HepG2 (cell line): Measurements from ENCODE around the gene FOXN3. TPM values are rescaled to one million over a fixed set of nuclear protein-coding genes. Genes with fewer than 3 reads are reported as not detected.

Experiments
- ATAC-seq: fragments of 200-7000 bp; cut with Tn5 transposase; 3 replicates; pipeline ENCODE4 v1.9.1; 2020; ENCODE audit warnings: mild to moderate bottlenecking, moderate library complexity
- BruUV-seq: library from RNA; stranded (reverse); fragments of 400-500 nt; replicated peaks from 2 replicates; lab custom pipeline; 2021; lab: Mats Ljungman, UMichigan
- CTCF ChIA-PET: fragments of 300-600 bp; formaldehyde crosslinking; extraction: SDS; loops from one replicate; lab custom pipeline; 2021; ENCODE audit warnings: low total read pairs, inconsistent platforms, low intra/inter-chr PET ratio; lab: Yijun Ruan, JAX
- POLR2A ChIA-PET: fragments of 350-600 bp; sonication (Branson Sonifier 250); formaldehyde crosslinking; loops from one replicate; lab custom pipeline; 2020; ENCODE audit warnings: antibody characterized with exemption, inconsistent platforms; lab: Yijun Ruan, JAX
- DNase-seq: peaks from one replicate; pipeline ENCODE4 v3.0.0-alpha.2; 2015; ENCODE audit warnings: low spot score
- FAIRE-seq: peaks from 3 replicates; lab custom pipeline; 2011; peaks lifted over from hg19 to GRCh38; lab: Jason Lieb, UNC
- H2AFZ ChIP-seq: one replicate; pipeline ENCODE4 v1.6.1; 2011; ENCODE audit warnings: low read length, inconsistent platforms
- H3K27ac ChIP-seq: fragments of 300-600 bp; 3 replicates; pipeline ENCODE4 v1.8.0; 2011; ENCODE audit warnings: mixed run types, mild to moderate bottlenecking, mixed read lengths, low read length, inconsistent platforms; ENCODE audit not compliant: insufficient read depth; ENCODE audit errors: extremely low read length
- H3K27me3 ChIP-seq, 2 experiments: fragments of 200-600 bp in 1 of 2; 2 replicates in 1 of 2; 3 replicates in 1 of 2; pipeline versions ENCODE4 v1.6.0 to v1.8.0; 2011; ENCODE audit warnings: low read length in 2 of 2, mild to moderate bottlenecking in 2 of 2, moderate library complexity in 2 of 2, inconsistent platforms in 1 of 2; ENCODE audit not compliant: insufficient read depth in 2 of 2, control insufficient read depth in 1 of 2
- H3K36me3 ChIP-seq, 2 experiments: fragments of 200-600 bp in 1 of 2; replicated peaks in 1 of 2; 2 replicates in 1 of 2; 3 replicates in 1 of 2; pipeline versions ENCODE4 v1.5.1 to v1.8.0; 2011; ENCODE audit warnings: low read length in 2 of 2, inconsistent platforms in 1 of 2; ENCODE audit not compliant: insufficient read depth in 2 of 2, control insufficient read depth in 1 of 2
- H3K4me1 ChIP-seq: 2 replicates; pipeline ENCODE4 v1.5.1; 2012; ENCODE audit warnings: low read length, inconsistent platforms; ENCODE audit not compliant: insufficient read depth
- H3K4me2 ChIP-seq: 2 replicates; pipeline ENCODE4 v1.6.0; 2011; ENCODE audit warnings: low read depth, low read length, inconsistent platforms
- H3K4me3 ChIP-seq, 3 experiments: fragments of 200-600 bp in 1 of 3; sonication (generic), shearing (Covaris generic) in 1 of 3; replicated peaks in 1 of 3; 2 replicates each; pipeline ENCODE4 v1.5.1; 2011 to 2016; ENCODE audit warnings: low read length in 3 of 3, inconsistent platforms in 2 of 3, low read depth in 2 of 3, mild to moderate bottlenecking in 2 of 3, control low read depth in 1 of 3, mixed read lengths in 1 of 3; ENCODE audit not compliant: insufficient read depth in 1 of 3
- H3K79me2 ChIP-seq: one replicate; pipeline ENCODE4 v1.6.1; 2011; ENCODE audit warnings: low read length, inconsistent platforms; ENCODE audit not compliant: insufficient read depth
- H3K9ac ChIP-seq: 2 replicates; pipeline ENCODE4 v1.6.0; 2011; ENCODE audit warnings: mild to moderate bottlenecking, low read depth, low read length, inconsistent platforms; ENCODE audit not compliant: insufficient read depth
- H3K9me3 ChIP-seq: 2 replicates; pipeline ENCODE4 v1.5.1; 2012; ENCODE audit warnings: mild to moderate bottlenecking, low read length
- H4K20me1 ChIP-seq: 2 replicates; pipeline ENCODE4 v1.6.0; 2011; ENCODE audit warnings: inconsistent platforms, mild to moderate bottlenecking, low read length, moderate library complexity; ENCODE audit not compliant: insufficient read depth
- ATRX ChIP-seq: sonication (generic); formaldehyde crosslinking; IDR thresholded peaks from 2 replicates; pipeline ENCODE4 v1.4.0; 2020; ENCODE audit warnings: missing genetic modification reagents, borderline replicate concordance
- KDM2A ChIP-seq: sonication (generic); formaldehyde crosslinking; IDR thresholded peaks from 2 replicates; pipeline ENCODE4 v1.4.0; 2020; ENCODE audit warnings: low read depth, missing genetic modification reagents, borderline replicate concordance
- MYNN ChIP-seq: sonication (generic); formaldehyde crosslinking; IDR thresholded peaks from 2 replicates; pipeline ENCODE4 v1.4.0; 2020; ENCODE audit warnings: mild to moderate bottlenecking, low read depth, missing genetic modification reagents
- PATZ1 ChIP-seq: sonication (generic); formaldehyde crosslinking; IDR thresholded peaks from 2 replicates; pipeline ENCODE4 v1.4.0; 2020; ENCODE audit warnings: missing genetic modification reagents
- PHB2 ChIP-seq: fragments of 450-650 bp; IDR thresholded peaks from 2 replicates; pipeline ENCODE4 v1.6.1; 2018; ENCODE audit not compliant: partially characterized antibody
- RBM22 ChIP-seq: fragments of 200-400 bp; formaldehyde crosslinking; optimal IDR thresholded peaks from 2 replicates; pipeline ENCODE3; 2017; ENCODE audit warnings: mild to moderate bottlenecking, low read length, moderate library complexity
- SAFB2 ChIP-seq: sonication (generic); formaldehyde crosslinking; IDR thresholded peaks from 2 replicates; pipeline ENCODE4 v1.5.1; 2020; ENCODE audit warnings: missing genetic modification reagents, low read depth, mild to moderate bottlenecking, borderline replicate concordance
- SP1 ChIP-seq, 2 experiments: fragments of 450-650 bp in 1 of 2; sonication (generic) in 1 of 2; formaldehyde crosslinking in 1 of 2; IDR thresholded peaks; 2 replicates each; pipeline versions ENCODE4 v1.4.0 to v1.6.1; 2016 to 2020; ENCODE audit warnings: missing genetic modification reagents in 1 of 2
- ZNF710 ChIP-seq: sonication (generic); formaldehyde crosslinking; IDR thresholded peaks from 2 replicates; pipeline ENCODE4 v1.5.0; 2020; ENCODE audit warnings: mild to moderate bottlenecking, missing genetic modification reagents, borderline replicate concordance
- ZNF878 ChIP-seq: sonication (generic); formaldehyde crosslinking; IDR thresholded peaks from 2 replicates; pipeline ENCODE4 v1.8.1; 2023; ENCODE audit warnings: mild to moderate bottlenecking, missing genetic modification reagents, moderate library complexity
- WGBS: methylation state at CpG from one replicate; pipeline ENCODE4 v1.1.6; 2017; ENCODE audit warnings: low lambda C conversion rate; 5-methylcytosine and 5-hydroxymethylcytosine counted together
- in situ Hi-C: cut with HindIII; loops from 2 replicates; pipeline ENCODE4 v1.10.0; 2017; ENCODE audit warnings: low pct_unique_long_range_greater_than_20kb; ENCODE audit not compliant: extremely low pct_ligation_motif_present
- intact Hi-C: fragments of 100-400 bp; cut with micrococcal nuclease; formaldehyde crosslinking; loops from one replicate; pipeline ENCODE4 v1.10.0; 2022; ENCODE audit not compliant: unreplicated experiment
- polyA plus RNA-seq, 8 experiments: library from polyadenylated mRNA; depleted of rRNA in 3 of 8; stranded (reverse) in 7 of 8; unstranded in 1 of 8; fragments of >200 nt; fragmentation: Illumina TruSeq in 4 of 8; extraction: Trizol in 4 of 8; gene quantifications; 2 replicates each; pipeline versions ENCODE4 v1.2.1 to v1.2.3, GENCODE V29; 2011 to 2016; ENCODE audit warnings: low read depth in 4 of 8, missing spikeins in 1 of 8, mixed read lengths in 1 of 8; ENCODE audit not compliant: insufficient read depth in 1 of 8
- total RNA-seq, 5 experiments: library from RNA; depleted of rRNA; stranded (reverse); fragments of >200 nt; fragmentation: Illumina TruSeq; extraction: Trizol; gene quantifications; 2 replicates each; pipeline ENCODE4 v1.2.3, GENCODE V29; 2016; ENCODE audit warnings: low read depth in 1 of 5

The FOXN3 gene
- total and polyA plus RNA-seq, 2 of the 13 experiments (the other 11 are each of a cell fraction or from before 2014, with no cell fraction given) = 32.4 to 70.2 TPM

GRCh38 chr14:89360277-89360676 lies 56.8 kb downstream of the FOXN3 start:
- H3K9ac ChIP-seq = no peak overlapping the region
- H3K27me3 ChIP-seq = no peaks in the 10 kb centered on the region
- intact Hi-C loops = no loop called here
- ChIA-PET CTCF (no interaction called here), POLR2A (no interaction called here)
- no TSS peak for BruUV-seq
- in situ Hi-C loops = no loop called here
- peak overlapping the region; percentile 27 for H3K27ac ChIP-seq
- FAIRE-seq (no peak), DNase-seq (no peak), ATAC-seq (no peak)
- no peak overlapping the region for H2AFZ ChIP-seq
- TF ChIP-seq ATRX (CRISPR knock-in tag) = no peak
- TF ChIP-seq PHB2 = no peak
- no peak for TF ChIP-seq SAFB2 (CRISPR knock-in tag)
- peak; percentile 63; the same call in 1 of the 2 replicates for TF ChIP-seq ZNF710 (CRISPR knock-in tag)
- no peaks in the 10 kb centered on the region for H4K20me1 ChIP-seq
- peaks cover 10 to 28% of the 10 kb centered on the region in 2 experiments; a peak in 4 of 5 replicates for H3K36me3 ChIP-seq
- H3K4me2 ChIP-seq = no peak overlapping the region
- 93% methylated on average over 3 of the region's 3 CpGs for WGBS
- H3K4me3 ChIP-seq = no peak overlapping the region
- H3K9me3 ChIP-seq = no peaks in the 10 kb centered on the region
- peaks cover 53% of the 10 kb centered on the region for H3K79me2 ChIP-seq
- H3K4me1 ChIP-seq = peaks cover 45% of the 10 kb centered on the region

- Histone ChIP-seq H3K27ac (peak overlapping the region; percentile 27), H3K27me3 (no peaks in the 10 kb centered on the region), H4K20me1 (no peaks in the 10 kb centered on the region), H3K4me3 (no peak overlapping the region), H3K4me2 (no peak overlapping the region), H3K9ac (no peak overlapping the region), H3K79me2 (peaks cover 48% of the 10 kb centered on the region), H3K4me1 (peaks cover 45% of the 10 kb centered on the region), H3K9me3 (no peaks in the 10 kb centered on the region), H2AFZ (no peak overlapping the region), H3K36me3 (peaks cover 10 to 25% of the 10 kb centered on the region in 2 experiments; a peak in 4 of 5 replicates)
- intact Hi-C loops (loop anchor here (10.0 kb wide), 1 partner anchor 145 kb away; no protein-coding TSS in a partner anchor), in situ Hi-C loops (no loop called here)
- ChIA-PET CTCF (no interaction called here), POLR2A (no interaction called here)
- BruUV-seq = no TSS peak
- DNase-seq (no peak), ATAC-seq (peak; percentile 48), FAIRE-seq (no peak)
- WGBS = 89% methylated on average over 12 of the region's 13 CpGs
- TF ChIP-seq MYNN (CRISPR knock-in tag) (no peak), KDM2A (no peak), SP1 (IDR thresholded peaks at IDR 0.05) (no peak), SP1 (CRISPR knock-in tag; IDR thresholded peaks at IDR 0.05) (no peak), PATZ1 (no peak), RBM22 (peak; percentile 82), ZNF878 (CRISPR knock-in tag) (no peak)
Observed at GRCh38 chr14:89359477-89360222, 57.4 kb downstream of the FOXN3 start.
